Right atrium auricular region (tissue), 2 donors: ENCODE measurements around the gene CRIM1. TPM values are rescaled to one million over a fixed set of nuclear protein-coding genes. Genes with fewer than 3 reads are reported as not detected.

Source experiments
- DNase-seq: peaks from one replicate; pipeline ENCODE4 v3.0.0-alpha.2; 2019; ENCODE audit warnings: low spot score
- H3K27ac ChIP-seq, 2 donors: fragments of 200-600 bp; sonication (generic); 1 replicate in 1 of 2; 2 replicates in 1 of 2; pipeline ENCODE4 v1.5.1; 2016 to 2019
- H3K27me3 ChIP-seq, 2 donors: fragments of 200-600 bp; sonication (generic); one replicate each; pipeline versions ENCODE4 v1.5.1 to v1.6.0; 2017 to 2019
- H3K36me3 ChIP-seq: fragments of 200-600 bp; sonication (generic); one replicate; pipeline ENCODE4 v1.5.1; 2016
- H3K4me1 ChIP-seq, 2 donors: fragments of 200-600 bp; sonication (generic); one replicate each; pipeline versions ENCODE4 v1.5.1 to v1.6.0; 2017 to 2019
- H3K4me3 ChIP-seq, 2 donors: fragments of 200-600 bp; sonication (generic); 1 replicate in 1 of 2; 2 replicates in 1 of 2; pipeline ENCODE4 v1.5.1; 2017 to 2019; ENCODE audit warnings: mild to moderate bottlenecking in 1 of 2, moderate library complexity in 1 of 2
- H3K9me3 ChIP-seq, 2 donors: fragments of 200-600 bp; sonication (generic); one replicate each; pipeline ENCODE4 v1.5.1; 2019
- CTCF ChIP-seq, 2 donors: fragments of 200-600 bp; sonication (generic); IDR thresholded peaks; one replicate each; pipeline ENCODE4 v1.5.1; 2019; ENCODE audit warnings: antibody characterized with exemption in 2 of 2
- total RNA-seq, 2 donors: library from RNA; depleted of rRNA; stranded (reverse); fragments of >200 nt; gene quantifications; one replicate each; pipeline ENCODE4 v1.1.0, GENCODE V29; 2016

CRIM1 gene
- total RNA-seq, 2 donors from 2014 or later: 49.1 to 71.3 TPM

GRCh38 chr2:36513661-36514060 is 158.1 kb downstream of the CRIM1 start:
- no peak overlapping the region for H3K4me3 ChIP-seq
- DNase-seq: no peak
- H3K27ac ChIP-seq: no peak overlapping the region
- no peaks in the 10 kb centered on the region for H3K4me1 ChIP-seq
- H3K36me3 ChIP-seq: peaks cover 45% of the 10 kb centered on the region
- H3K9me3 ChIP-seq: no peaks in the 10 kb centered on the region
- no peak for TF ChIP-seq CTCF (IDR thresholded peaks at IDR 0.05)
- no peaks in the 10 kb centered on the region for H3K27me3 ChIP-seq

DNA sequence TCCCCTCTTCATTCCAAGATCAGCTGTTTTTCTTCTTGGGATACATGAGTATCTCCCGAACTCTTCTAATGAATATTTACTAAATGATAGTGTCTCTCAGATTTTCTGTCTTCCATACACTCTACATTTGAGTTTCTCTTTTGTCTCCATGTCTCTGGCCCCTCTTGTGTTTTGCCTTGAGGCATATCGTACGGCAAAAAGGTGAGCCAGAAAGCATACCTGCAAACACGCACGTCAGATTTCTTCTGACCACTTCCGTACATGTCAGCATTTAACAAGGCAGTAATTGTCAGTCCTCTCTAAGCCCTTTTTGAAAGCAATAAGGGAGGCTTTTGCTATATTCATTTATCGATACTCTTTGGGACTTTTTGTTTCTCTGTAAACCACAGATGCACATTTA is 160.0 kb downstream of the CRIM1 start:
- no peak for DNase-seq
- no peaks in the 10 kb centered on the region for H3K4me1 ChIP-seq
- no peak for TF ChIP-seq CTCF (IDR thresholded peaks at IDR 0.05)
- H3K27me3 ChIP-seq: no peaks in the 10 kb centered on the region
- no peak overlapping the region for H3K4me3 ChIP-seq
- H3K9me3 ChIP-seq: no peaks in the 10 kb centered on the region
- no peak overlapping the region for H3K27ac ChIP-seq
- peaks cover 55% of the 10 kb centered on the region for H3K36me3 ChIP-seq

- no peak for TF ChIP-seq CTCF (IDR thresholded peaks at IDR 0.05)
- peaks cover 59% of the 10 kb centered on the region for H3K36me3 ChIP-seq
- no peaks in the 10 kb centered on the region for H3K27me3 ChIP-seq
- no peak overlapping the region for H3K4me3 ChIP-seq
- no peak for DNase-seq
- no peaks in the 10 kb centered on the region for H3K4me1 ChIP-seq
- no peaks in the 10 kb centered on the region for H3K9me3 ChIP-seq
- H3K27ac ChIP-seq: no peak overlapping the region
Measured at GRCh38 chr2:36516136-36516870, 160.7 kb downstream of the CRIM1 start.

DNA sequence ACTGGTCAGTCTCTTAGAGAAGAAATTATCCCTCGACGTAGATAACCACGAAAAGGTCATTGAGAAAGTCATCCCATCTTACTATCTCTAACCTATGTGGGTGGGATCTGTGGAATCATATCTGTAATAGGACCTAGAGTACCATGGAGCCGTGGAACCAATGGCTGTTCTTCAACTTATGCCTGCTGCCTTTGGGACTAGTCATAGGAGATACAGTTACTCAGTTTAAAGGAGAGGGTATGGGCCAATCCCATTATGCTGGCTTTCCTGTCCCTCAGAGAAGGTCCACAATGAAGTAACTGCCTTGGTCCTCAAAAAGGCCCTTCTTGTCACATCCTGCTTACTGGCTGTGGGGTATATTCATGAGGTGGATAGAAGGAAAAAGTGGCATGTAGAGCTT is 164.9 kb downstream of the CRIM1 start:
- Histone ChIP-seq H3K27me3 (no peaks in the 10 kb centered on the region), H3K4me1 (no peaks in the 10 kb centered on the region), H3K36me3 (peaks cover 50% of the 10 kb centered on the region), H3K4me3 (no peak overlapping the region), H3K27ac (no peak overlapping the region), H3K9me3 (no peaks in the 10 kb centered on the region)
- DNase-seq: no peak
- no peak for TF ChIP-seq CTCF (IDR thresholded peaks at IDR 0.05)

GRCh38 chr2:36523153-36523552 is 167.6 kb downstream of the CRIM1 start:
- no peak for TF ChIP-seq CTCF (IDR thresholded peaks at IDR 0.05)
- H3K36me3 ChIP-seq: peaks cover 30% of the 10 kb centered on the region
- H3K27ac ChIP-seq: no peak overlapping the region
- no peaks in the 10 kb centered on the region for H3K4me1 ChIP-seq
- no peak overlapping the region for H3K4me3 ChIP-seq
- H3K9me3 ChIP-seq: no peaks in the 10 kb centered on the region
- no peak for DNase-seq
- H3K27me3 ChIP-seq: no peaks in the 10 kb centered on the region

DNA sequence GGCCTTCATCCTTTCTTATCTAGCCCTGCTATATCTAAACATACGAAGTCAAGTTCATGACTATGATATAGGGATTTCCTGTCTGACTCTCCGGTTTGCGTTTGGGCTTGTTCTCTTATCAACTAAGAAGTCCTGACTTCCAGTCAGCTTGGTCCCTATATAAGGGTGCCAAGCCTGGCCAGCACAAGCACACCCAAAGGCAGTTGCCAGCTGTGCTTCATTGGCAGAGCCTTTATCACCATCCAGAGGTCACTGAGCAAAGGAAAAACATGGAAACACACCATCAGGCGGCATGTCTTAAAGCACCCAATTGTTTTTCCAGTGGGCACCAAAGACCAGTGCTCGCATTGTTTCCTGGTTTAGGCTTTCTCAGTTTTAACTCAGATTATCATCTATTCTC is 169.7 kb downstream of the CRIM1 start:
- H3K27me3 ChIP-seq: no peaks in the 10 kb centered on the region
- H3K27ac ChIP-seq: no peak overlapping the region
- H3K9me3 ChIP-seq: no peaks in the 10 kb centered on the region
- no peak overlapping the region for H3K4me3 ChIP-seq
- peaks cover 22% of the 10 kb centered on the region for H3K36me3 ChIP-seq
- H3K4me1 ChIP-seq: peaks cover 0 to 6% of the 10 kb centered on the region in 2 donors
- TF ChIP-seq CTCF (IDR thresholded peaks at IDR 0.05): no peak
- DNase-seq: no peak
